Measurements from ENCODE around the gene TRIM67.

The TRIM67 gene

DNA sequence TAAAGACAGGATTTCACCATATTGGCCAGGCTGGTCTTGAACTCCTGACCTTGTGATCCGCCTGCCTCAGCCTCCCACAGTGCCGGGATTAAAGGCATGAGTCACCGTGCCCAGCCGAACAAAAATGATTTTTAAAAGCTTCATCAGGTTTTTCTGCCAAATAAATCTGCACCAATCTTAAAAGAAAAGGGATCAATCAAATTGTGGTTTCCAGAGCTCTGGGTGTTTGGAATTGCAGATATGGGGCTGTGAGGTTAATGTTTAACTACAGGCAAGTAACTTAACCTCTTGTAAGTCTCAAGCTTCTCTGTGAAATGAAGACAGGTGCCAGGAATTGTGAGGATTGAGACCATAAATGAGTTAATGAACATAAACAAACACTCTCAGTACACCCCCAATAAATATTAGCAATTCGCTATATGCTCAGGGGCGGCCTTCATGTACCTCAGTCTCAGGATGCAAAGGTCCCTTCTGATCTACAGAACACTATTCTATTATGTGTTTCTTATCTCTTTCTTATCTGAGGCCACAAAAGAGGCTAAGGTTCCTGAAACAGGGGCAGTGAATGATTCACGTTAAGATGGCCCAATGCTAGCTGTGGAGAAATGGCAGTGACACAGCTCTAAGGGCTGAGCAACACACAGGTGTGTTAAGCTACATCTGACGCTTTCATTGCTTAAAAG, 72.0 kb downstream of the TRIM67 start:
- no peak for DNase-seq (ENCODE audit: low spot score)

DNA sequence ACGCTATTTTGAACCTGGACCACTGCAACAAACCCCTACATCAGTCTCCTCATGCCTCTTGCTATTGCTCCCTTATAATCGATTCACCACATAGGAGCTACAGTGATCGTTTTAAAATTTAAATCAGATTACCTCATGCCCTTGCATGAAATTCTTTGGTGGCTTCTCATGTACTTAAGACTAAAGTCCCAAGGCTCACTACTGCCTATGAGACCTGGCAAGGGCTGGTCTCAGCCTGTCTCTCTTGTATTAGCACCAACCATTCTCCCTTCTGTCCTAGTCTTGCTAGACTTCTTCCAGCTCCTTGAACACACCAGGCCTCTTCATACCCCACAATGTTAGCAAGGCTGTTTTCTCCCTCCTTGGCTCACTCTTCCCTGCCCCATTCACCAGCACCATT, 72.6 kb downstream of the TRIM67 start:
- DNase-seq (ENCODE audit: low spot score) = no peak

DNA sequence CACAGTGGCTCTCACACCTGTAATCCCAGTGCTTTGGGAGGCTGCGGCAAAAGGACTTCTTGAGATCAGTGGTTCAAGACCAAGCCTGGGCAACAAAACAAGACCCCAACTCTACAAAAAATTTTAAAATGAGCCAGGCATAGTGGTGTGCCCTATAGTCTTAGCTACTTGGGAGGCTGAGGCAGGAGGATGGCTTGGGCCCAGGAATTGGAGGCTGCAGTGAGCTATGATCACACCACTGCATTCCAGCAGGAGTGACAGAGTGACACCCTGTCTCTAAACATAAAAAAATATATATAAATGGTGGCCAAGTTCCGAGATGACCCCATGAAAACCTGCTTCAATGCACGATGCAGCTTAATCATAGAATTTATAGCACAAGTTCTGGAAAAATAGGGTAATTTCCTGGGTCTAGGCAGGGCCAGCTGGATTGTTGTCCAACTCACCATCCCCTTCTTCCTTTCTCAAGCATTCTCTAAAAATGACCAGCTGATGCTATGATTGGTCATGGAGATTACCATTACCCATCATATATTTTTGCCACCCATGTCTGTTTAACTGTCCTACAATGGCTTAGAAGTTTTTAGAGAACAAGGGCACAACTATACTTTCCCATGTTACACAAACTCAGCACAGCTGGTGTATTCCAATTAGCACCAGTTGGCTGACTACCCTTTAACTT, 73.8 kb downstream of the TRIM67 start:
- DNase-seq (ENCODE audit: low spot score) = no peak

DNA sequence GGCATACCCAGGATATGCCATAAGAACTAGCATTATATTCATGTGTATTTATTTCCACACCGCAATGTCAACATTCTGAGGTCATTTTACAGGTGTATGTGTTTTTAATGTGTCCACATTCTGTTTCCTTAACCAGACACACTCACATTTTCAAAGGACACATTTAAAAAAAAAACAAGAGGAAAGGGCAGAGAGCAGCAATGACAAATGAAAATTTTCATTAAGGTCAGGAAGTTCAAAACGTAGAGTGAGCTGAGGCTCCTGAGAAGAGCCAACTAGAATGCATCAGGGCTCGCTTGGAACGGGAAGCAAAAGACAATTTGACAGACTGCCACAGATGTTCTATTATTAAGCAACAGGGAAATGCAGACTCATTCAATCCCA, 74.3 kb downstream of the TRIM67 start:
- DNase-seq (ENCODE audit: low spot score) = no peak

DNA sequence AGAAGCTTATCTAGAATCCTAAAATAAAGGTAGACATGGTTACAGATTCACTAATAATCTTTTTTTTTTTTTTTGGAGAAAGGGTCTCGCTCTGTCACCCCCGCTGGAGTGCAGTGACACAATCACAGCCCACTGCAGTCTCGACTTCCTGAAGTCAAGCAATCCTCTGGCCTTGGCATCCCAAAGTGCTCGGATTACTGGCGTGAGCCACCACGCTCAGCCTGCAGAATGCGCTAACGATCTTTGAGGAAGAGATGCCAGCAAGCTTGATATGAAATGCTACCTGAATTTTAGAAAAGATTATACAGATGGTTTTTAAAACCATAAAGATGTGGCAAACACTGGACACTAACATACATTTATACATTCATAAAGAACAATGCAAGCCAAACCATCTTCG, 75.1 kb downstream of the TRIM67 start:
- no peak for DNase-seq (ENCODE audit: low spot score)

- DNase-seq (ENCODE audit: low spot score) = no peak
Observed at GRCh38 chr1:231238298-231238697, 76.4 kb downstream of the TRIM67 start.

DNA sequence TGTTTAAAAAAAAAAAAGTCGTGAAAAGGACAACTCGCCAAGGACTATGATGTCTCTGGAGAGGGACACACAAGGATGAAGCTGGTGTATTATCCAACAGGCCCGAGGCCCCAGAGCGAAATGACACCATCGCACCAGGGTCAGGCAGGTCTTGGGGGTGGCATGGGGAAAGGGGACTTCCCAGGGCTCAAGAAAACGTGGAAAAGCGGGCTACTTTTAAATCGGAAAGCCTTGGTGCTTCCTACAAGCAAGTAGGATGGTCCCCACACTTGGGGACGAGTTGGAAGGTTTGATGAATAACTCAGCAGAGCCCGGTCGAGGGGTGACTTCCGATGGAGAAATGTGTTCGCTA, 78.6 kb downstream of the TRIM67 start:
- DNase-seq (ENCODE audit: low spot score) = no peak

GRCh38 chr1:231240883-231241735, 79.3 kb downstream of the TRIM67 start, which contains the start of gene GNPAT:
Gene GNPAT, plus strand, starts transcription at chr1:231241212. Its CDS starts 167 bp downstream, at chr1:231241379.
- peak; percentile 95 for DNase-seq (ENCODE audit: low spot score)

DNA sequence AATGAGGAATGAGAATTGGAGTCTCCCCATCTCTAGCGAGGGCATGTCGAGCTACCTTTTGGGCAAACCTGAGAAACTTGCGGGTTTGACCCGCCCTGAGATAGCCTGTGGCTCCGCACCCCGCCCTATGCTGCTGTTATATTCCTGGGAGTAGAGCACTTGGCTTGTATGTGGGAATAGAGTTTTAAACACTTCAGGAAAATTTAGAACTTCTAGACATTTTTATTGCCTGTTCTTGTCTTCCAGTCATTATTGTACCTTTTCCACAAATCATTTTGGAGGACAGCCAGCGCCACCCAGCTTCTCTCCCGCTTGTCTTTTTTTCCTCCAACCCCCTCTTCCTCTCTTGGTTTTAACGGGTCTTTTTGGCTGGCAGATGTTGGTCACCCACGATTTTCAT, 79.9 kb downstream of the TRIM67 start:
- peak; percentile 48 for DNase-seq (ENCODE audit: low spot score)

- DNase-seq (ENCODE audit: low spot score) = no peak
Observed at GRCh38 chr1:231242516-231243198, 80.8 kb downstream of the TRIM67 start.

GRCh38 chr1:231248778-231249177, 86.9 kb downstream of the TRIM67 start:
- no peak for DNase-seq (ENCODE audit: low spot score)

DNA sequence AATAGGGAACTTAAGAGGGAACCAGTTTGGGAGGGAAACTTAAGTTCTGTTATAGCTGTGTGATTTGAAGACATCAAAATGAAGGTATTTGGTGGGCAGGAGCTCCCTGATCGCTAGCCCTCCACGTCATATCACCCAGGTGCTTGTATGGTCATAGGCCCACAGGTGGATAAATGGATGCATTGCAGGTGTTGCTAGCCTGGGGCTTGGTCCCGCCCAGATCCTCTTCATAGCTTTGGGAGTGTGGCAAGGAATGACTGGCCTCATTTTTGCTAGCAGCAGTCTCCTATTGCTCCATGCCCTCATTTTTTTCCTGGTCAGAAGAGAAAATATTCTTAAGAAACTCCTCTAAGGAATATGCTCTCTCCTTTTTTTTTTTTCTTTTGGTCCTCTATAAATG, 90.5 kb downstream of the TRIM67 start:
- DNase-seq (ENCODE audit: low spot score) = no peak

DNA sequence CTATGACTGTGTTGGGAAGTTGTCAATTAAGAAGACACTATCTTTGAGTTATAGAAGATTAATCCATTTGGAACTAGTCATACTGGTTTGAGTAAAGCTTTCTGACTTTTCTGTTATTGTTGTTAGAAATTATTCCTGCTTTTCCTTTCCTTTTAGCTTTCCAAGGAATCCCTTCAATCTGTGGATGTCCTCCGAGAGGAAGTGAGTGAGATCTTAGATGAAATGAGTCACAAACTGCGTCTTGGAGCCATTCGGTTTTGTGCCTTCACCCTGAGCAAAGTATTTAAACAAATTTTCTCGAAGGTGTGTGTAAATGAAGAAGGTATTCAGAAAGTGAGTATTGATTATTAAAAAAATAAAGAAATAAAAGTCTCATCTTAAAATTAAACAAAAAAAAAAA, 98.5 kb downstream of the TRIM67 start:
- DNase-seq (ENCODE audit: low spot score) = no peak

- no peak for DNase-seq (ENCODE audit: low spot score)
Observed at GRCh38 chr1:231264642-231265041, 102.8 kb downstream of the TRIM67 start.

DNA sequence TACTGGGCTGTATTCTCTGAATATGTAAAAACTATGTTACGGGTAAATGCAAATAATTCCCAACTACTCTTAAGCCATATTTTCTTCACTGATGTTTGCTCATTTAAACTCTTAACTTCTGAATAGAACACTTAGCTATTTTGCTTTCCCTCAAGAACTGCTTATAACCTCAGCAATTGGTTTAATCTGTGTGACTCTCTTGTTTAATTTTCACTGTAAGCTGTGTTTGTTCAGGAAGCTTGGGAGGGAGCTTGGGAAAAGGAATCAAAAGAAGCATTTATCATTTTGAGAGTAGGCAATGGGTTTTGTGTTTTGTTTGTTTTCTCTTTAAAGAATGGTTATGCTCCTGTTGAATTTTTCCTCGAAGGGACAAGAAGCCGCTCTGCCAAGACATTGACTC, 103.5 kb downstream of the TRIM67 start:
- DNase-seq (ENCODE audit: low spot score) = no peak

- DNase-seq (ENCODE audit: low spot score) = no peak
Observed at GRCh38 chr1:231266811-231267322, 105.0 kb downstream of the TRIM67 start.

Data from ecto neural progenitor cell (in vitro differentiated cells).